22Rv1 (cell line): Measurements from ENCODE around the gene MUSK.

Source experiments
- CTCF ChIP-seq: fragments of 450-650 bp; IDR thresholded peaks from 2 replicates; pipeline ENCODE4 v1.5.1; 2017; ENCODE audit warnings: mild to moderate bottlenecking
- ZFX ChIP-seq: fragments of 450-650 bp; IDR thresholded peaks from 2 replicates; pipeline ENCODE4 v1.6.1; 2017; ENCODE audit warnings: antibody characterized with exemption, borderline replicate concordance

DNA sequence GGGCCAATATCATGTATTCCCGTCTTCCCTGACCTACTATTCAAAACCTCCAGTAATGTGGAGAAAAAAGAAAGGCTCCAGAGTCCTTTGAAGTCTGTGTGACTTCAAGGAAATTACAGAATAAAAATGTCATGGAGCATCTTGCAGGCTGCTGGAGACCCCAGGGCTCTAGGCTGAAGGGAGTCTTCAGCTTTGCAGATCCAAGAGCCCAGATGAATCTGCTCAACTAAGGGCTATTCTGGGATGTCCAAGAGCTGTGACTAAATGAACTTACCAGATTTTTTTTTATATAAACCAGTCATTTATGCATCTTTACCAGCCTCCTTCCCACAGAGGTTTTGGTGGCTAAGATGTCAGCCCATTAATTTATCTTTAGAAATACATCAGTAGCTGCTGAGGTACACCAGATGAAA is 167.3 kb downstream of the MUSK start:
- TF ChIP-seq CTCF = no peak
- TF ChIP-seq ZFX = no peak
